H1 (cell line): ENCODE measurements around the gene CAMTA1. TPM values are rescaled to one million over a fixed set of nuclear protein-coding genes. Genes with fewer than 3 reads are reported as not detected.

ENCODE experiments used
- ASH2L ChIP-seq: fragments of 200-600, 300-600 bp; sonication (generic); IDR thresholded peaks from one replicate; pipeline ENCODE4 v1.7.1; 2017; ENCODE audit warnings: low read length
- ATF3 ChIP-seq: IDR thresholded peaks from 2 replicates; pipeline ENCODE4 v1.6.1; 2011; ENCODE audit warnings: low read depth, mild to moderate bottlenecking, low read length; ENCODE audit not compliant: insufficient read depth
- BRCA1 ChIP-seq: IDR thresholded peaks from 2 replicates; pipeline ENCODE4 v1.6.1; 2012; ENCODE audit warnings: low read depth, low read length, improper control_type of control experiment
- KDM4A ChIP-seq: IDR thresholded peaks from one replicate; pipeline ENCODE4 v1.7.1; 2012; ENCODE audit warnings: low read depth, mild to moderate bottlenecking, moderate library complexity, low read length, inconsistent platforms; ENCODE audit not compliant: severe bottlenecking
- SIN3A ChIP-seq, 2 experiments: IDR thresholded peaks in 1 of 2; conservative IDR thresholded peaks in 1 of 2; 2 replicates each; pipeline ENCODE4 v1.6.1; 2011 to 2012; ENCODE audit warnings: low read length in 2 of 2, improper control_type of control experiment in 1 of 2, low read depth in 1 of 2, mild to moderate bottlenecking in 1 of 2
- YY1 ChIP-seq: IDR thresholded peaks from 2 replicates; pipeline ENCODE4 v1.6.1; 2011; ENCODE audit warnings: low read depth, mild to moderate bottlenecking, low read length
- polyA plus RNA-seq, 7 experiments: library from polyadenylated mRNA; depleted of rRNA in 3 of 7; stranded (reverse) in 5 of 7; unstranded in 2 of 7; fragments of >200 nt in 5 of 7; fragments of 200-250 nt in 2 of 7; gene quantifications; 1 replicate in 5 of 7; 2 replicates in 1 of 7; 4 replicates in 1 of 7; pipeline versions ENCODE4 v1.2.1 to v1.2.3, GENCODE V29; 2011 to 2013; ENCODE audit warnings: missing spikeins in 2 of 7, mixed read lengths in 2 of 7
- total RNA-seq: library from RNA; stranded (reverse); fragmentation: NEBNext Ultra II Directional; extraction: Animal tissue kit (Norgen Biotek cat#: 25700); gene quantifications from 2 replicates; pipeline ENCODE4 v1.2.1, GENCODE V29; 2021

The CAMTA1 gene
- total and polyA plus RNA-seq, 2 of the 8 experiments (the other 6 are each of a cell fraction or from before 2014, with no cell fraction given): 65.0 to 119 TPM

- TF ChIP-seq KDM4A (no peak), YY1 (no peak), ATF3 (no peak), SIN3A (conservative IDR thresholded peaks at IDR 0.05 in 1 of 2, IDR thresholded peaks at IDR 0.05 in 1 of 2; ENCODE audit: low read depth in 1 of 2, low read length in 2 of 2) (no peak), ASH2L (no peak), BRCA1 (no peak)
Observed at GRCh38 chr1:6991266-6991665, 206.0 kb downstream of the CAMTA1 start (continued).
